ENCODE measurements around the gene SPRR5.

SPRR5 gene

GRCh38 chr1:152951711-152952110 lies 4.7 kb downstream of the SPRR5 start:
- DNase-seq, result no peak

- DNase-seq, result no peak
Observed at GRCh38 chr1:152953761-152954160, 6.8 kb downstream of the SPRR5 start.

- no peak for DNase-seq
Observed at GRCh38 chr1:152954436-152954835, 7.4 kb downstream of the SPRR5 start.

GRCh38 chr1:152957561-152957960 lies 10.6 kb downstream of the SPRR5 start:
- no peak for DNase-seq

- DNase-seq, result no peak
Observed at GRCh38 chr1:152959273-152959672, 12.3 kb downstream of the SPRR5 start.

- no peak for DNase-seq
Observed at GRCh38 chr1:152959801-152960451, 12.9 kb downstream of the SPRR5 start.

- no peak for DNase-seq
Observed at GRCh38 chr1:152960452-152961044, 13.5 kb downstream of the SPRR5 start.

GRCh38 chr1:152961226-152961891 lies 14.4 kb downstream of the SPRR5 start:
- DNase-seq, result no peak

- no peak for DNase-seq
Observed at GRCh38 chr1:152962876-152963415, 15.9 kb downstream of the SPRR5 start.

- no peak for DNase-seq
Observed at GRCh38 chr1:152964536-152964935, 17.5 kb downstream of the SPRR5 start.

- DNase-seq, result no peak
Observed at GRCh38 chr1:152965853-152966252, 18.8 kb downstream of the SPRR5 start.

GRCh38 chr1:152967201-152967600 lies 20.2 kb downstream of the SPRR5 start:
- DNase-seq, result no peak

- no peak for DNase-seq
Observed at GRCh38 chr1:152968248-152968647, 21.2 kb downstream of the SPRR5 start.

GRCh38 chr1:152969036-152969435 lies 22.0 kb downstream of the SPRR5 start:
- no peak for DNase-seq

- no peak for DNase-seq
Observed at GRCh38 chr1:152970495-152970894, 23.5 kb downstream of the SPRR5 start, which contains the start of gene SPRR4. Gene SPRR4, plus strand, starts transcription at chr1:152970648. Its CDS starts 1,243 bp downstream, at chr1:152971891.

- DNase-seq, result no peak
Observed at GRCh38 chr1:152972196-152972886, 25.3 kb downstream of the SPRR5 start.

GRCh38 chr1:152976688-152977087 lies 29.7 kb downstream of the SPRR5 start:
- DNase-seq, result no peak

- no peak for DNase-seq
Observed at GRCh38 chr1:152977614-152978013, 30.6 kb downstream of the SPRR5 start.

- no peak for DNase-seq
Observed at GRCh38 chr1:152980676-152981075, 33.7 kb downstream of the SPRR5 start.

- no peak for DNase-seq
Observed at GRCh38 chr1:152981146-152981871, 34.3 kb downstream of the SPRR5 start.

- DNase-seq, result no peak
Observed at GRCh38 chr1:152982076-152982475, 35.1 kb downstream of the SPRR5 start.

GRCh38 chr1:152983234-152983633 lies 36.2 kb downstream of the SPRR5 start:
- no peak for DNase-seq

- DNase-seq, result no peak
Observed at GRCh38 chr1:152983743-152984142, 36.7 kb downstream of the SPRR5 start, which contains the start of gene SPRR1A. Gene SPRR1A, plus strand, starts transcription at chr1:152984081. Its CDS starts 1,150 bp downstream, at chr1:152985231.
